Ishikawa (cell line): ENCODE measurements around the gene TENT4A.

Experiments
- CEBPB ChIP-seq: IDR thresholded peaks from 2 replicates; pipeline ENCODE4 v1.6.1; 2012
- CREB1 ChIP-seq: IDR thresholded peaks from 2 replicates; pipeline ENCODE4 v1.6.1; 2012; ENCODE audit warnings: low read depth
- EP300 ChIP-seq: IDR thresholded peaks from 2 replicates; pipeline ENCODE4 v1.6.1; 2012; ENCODE audit warnings: borderline replicate concordance
- FOXM1 ChIP-seq: IDR thresholded peaks from 2 replicates; pipeline ENCODE4 v1.6.1; 2012; ENCODE audit warnings: low read depth, borderline replicate concordance
- MAX ChIP-seq: IDR thresholded peaks from 2 replicates; pipeline ENCODE4 v1.6.1; 2012
- TAF1 ChIP-seq: IDR thresholded peaks from 2 replicates; pipeline ENCODE4 v1.6.1; 2012; ENCODE audit warnings: low read depth, mild to moderate bottlenecking
- TEAD4 ChIP-seq: IDR thresholded peaks from 2 replicates; pipeline ENCODE4 v1.6.1; 2012
- TF ChIP-seq, protein P1 (sequence below): IDR thresholded peaks from 2 replicates; pipeline ENCODE4 v1.6.1; 2012

GRCh38 chr5:6720561-6720921, 7.3 kb downstream of the TENT4A start:
- TF ChIP-seq, protein P1, sequence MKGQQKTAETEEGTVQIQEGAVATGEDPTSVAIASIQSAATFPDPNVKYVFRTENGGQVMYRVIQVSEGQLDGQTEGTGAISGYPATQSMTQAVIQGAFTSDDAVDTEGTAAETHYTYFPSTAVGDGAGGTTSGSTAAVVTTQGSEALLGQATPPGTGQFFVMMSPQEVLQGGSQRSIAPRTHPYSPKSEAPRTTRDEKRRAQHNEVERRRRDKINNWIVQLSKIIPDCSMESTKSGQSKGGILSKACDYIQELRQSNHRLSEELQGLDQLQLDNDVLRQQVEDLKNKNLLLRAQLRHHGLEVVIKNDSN: no peak
- no peak for TF ChIP-seq MAX
- TF ChIP-seq EP300: no peak
- TF ChIP-seq TAF1: no peak
- no peak for TF ChIP-seq TEAD4
- TF ChIP-seq CREB1: no peak
- no peak for TF ChIP-seq CEBPB
- TF ChIP-seq FOXM1: no peak
